NCI-H2107 (cell line): ENCODE measurements around the gene TECPR1.
A peak's percentile ranks its signal among the peaks of the same experiment; 100 is the strongest.

Experiments
- DNase-seq: peaks from one replicate; lab custom pipeline; 2025; lab: John Stamatoyannopoulos, UW

The TECPR1 gene

GRCh38 chr7:98189559-98189958 lies 62.5 kb downstream of the TECPR1 start:
- no peak for DNase-seq

DNA sequence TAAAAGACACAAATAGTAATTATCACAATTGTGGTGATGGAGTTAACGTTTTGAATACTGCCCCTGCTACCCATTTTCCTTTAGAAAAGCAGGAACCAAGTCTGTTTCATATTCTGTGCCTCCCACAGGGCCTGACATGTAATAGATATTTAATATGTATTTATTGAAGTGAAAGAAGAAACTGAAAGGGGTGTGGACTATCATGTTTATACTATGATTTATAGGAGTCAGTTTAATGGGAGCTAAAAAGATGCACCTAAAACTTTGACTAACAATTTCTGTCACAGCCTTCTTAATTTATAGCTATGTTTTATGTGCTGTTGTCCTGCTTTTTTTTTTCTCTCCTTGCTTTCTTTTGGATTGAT lies 64.9 kb downstream of the TECPR1 start:
- no peak for DNase-seq

GRCh38 chr7:98186452-98187137 lies 65.4 kb downstream of the TECPR1 start:
- DNase-seq: no peak

- DNase-seq: no peak
These were observed 66.9 kb downstream of the TECPR1 start for GRCh38 chr7:98185101-98185500.

GRCh38 chr7:98180751-98181150 lies 71.3 kb downstream of the TECPR1 start:
- no peak for DNase-seq

DNA sequence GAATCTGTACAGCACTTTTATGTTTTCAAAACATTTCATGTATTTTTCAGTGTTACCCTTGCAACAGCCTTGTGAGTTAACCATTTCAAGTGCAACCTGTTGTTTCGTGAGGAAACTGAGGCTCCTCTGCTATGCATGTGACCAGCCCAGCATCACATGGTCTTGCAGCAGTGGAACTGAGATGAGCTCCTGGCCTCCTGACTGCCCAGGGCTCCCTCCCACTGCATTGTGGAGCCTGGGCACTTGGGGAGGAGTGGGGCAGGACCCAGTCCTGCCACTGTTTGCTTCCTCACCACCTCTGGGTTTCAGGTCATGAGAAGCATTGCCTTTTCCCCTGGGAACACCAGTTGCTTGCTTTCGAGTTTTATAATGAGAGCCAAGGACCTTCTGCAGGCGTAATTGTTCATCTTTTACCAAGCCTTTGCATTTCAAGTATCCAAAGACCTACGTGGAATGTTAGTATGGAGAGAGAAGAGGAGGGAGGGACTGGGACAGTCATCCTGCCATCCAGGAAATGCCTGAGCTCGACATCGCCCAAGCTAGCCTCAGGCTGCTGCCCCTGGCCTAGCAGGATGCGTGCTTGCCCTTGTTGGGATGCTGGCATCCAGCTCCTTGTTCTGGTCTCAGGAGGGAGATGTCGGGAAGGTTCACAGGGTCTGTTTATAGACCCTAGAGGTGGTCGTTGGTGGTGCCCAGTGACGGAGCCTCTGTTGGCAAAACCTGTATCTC lies 73.1 kb downstream of the TECPR1 start:
- DNase-seq: no peak

DNA sequence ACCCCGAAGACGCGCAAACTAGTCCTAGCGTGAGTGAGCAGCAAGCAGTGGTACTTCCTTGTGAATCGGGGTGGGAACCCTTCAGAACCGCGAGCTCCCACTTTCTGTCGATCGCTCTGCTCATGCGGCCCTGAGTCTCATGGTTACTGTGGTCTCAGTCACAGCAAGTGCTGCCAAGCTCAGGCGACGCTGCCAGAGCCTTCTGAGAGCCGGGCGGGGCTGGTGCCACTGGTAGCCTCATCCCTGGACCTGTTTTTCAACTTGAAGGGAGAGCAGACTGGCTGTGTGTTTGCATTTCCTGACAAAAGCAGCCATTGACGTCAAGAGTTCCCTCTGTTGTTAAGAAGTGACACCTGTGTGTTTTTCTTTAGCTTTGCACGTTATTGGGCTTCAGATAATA lies 73.7 kb downstream of the TECPR1 start:
- DNase-seq: no peak

DNA sequence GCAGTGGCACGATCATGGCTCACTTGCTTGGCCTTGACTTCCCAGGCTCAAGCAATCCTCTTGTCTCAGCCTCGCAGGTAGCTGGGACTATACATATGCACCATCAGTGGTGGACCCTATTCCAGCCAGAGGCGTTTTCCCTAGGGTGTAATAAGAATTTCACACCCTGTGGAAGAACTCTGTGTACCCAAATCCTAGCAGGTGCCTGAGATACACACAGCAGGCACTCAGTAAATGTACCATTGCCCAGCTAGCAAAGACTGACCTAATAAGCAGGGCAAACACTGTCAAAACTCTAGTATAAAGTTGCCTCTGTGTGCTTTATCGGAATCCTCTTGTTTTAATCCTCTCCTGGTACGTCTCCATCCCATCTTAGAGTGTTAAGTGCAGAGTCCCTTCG lies 74.5 kb downstream of the TECPR1 start:
- no peak for DNase-seq

GRCh38 chr7:98175260-98175940 lies 76.6 kb downstream of the TECPR1 start:
- DNase-seq: no peak

GRCh38 chr7:98174334-98175259 lies 77.4 kb downstream of the TECPR1 start:
- DNase-seq: no peak

- DNase-seq: no peak
These were observed 80.6 kb downstream of the TECPR1 start for GRCh38 chr7:98171449-98171848.

- no peak for DNase-seq
These were observed 81.1 kb downstream of the TECPR1 start for GRCh38 chr7:98170966-98171365.

DNA sequence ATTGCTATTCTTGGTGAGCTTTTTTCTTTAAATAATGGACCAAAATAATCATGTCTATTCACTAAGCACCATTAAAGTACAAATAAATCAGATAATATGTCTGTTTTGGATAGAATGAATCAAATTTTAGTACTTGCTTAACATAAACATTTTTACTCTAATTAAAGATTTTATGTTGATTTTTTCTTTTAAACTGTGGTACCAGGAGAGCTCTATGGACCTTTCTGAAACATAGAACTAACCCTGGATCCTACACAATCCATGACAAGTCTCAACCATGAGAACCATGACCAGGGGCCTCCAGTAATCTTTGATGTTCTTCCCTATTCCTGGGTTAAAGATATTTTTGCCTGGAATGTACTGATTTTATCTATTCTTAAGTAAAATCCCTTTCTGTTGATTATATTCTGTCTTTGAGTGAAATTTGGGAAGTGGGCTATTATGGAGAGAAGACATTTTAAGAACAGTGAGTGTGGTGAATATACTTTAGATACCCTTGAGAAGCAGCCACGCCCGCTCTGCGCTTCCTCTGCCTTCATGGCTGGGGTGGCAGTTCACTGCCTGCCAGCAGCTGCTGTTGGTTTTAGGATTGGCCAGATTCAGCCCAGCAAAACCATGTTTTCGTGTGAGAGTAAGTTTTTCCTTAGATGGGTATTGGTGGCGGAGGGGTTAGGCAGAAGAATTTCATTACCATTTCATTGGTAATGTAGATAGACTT lies 83.0 kb downstream of the TECPR1 start:
- no peak for DNase-seq

DNA sequence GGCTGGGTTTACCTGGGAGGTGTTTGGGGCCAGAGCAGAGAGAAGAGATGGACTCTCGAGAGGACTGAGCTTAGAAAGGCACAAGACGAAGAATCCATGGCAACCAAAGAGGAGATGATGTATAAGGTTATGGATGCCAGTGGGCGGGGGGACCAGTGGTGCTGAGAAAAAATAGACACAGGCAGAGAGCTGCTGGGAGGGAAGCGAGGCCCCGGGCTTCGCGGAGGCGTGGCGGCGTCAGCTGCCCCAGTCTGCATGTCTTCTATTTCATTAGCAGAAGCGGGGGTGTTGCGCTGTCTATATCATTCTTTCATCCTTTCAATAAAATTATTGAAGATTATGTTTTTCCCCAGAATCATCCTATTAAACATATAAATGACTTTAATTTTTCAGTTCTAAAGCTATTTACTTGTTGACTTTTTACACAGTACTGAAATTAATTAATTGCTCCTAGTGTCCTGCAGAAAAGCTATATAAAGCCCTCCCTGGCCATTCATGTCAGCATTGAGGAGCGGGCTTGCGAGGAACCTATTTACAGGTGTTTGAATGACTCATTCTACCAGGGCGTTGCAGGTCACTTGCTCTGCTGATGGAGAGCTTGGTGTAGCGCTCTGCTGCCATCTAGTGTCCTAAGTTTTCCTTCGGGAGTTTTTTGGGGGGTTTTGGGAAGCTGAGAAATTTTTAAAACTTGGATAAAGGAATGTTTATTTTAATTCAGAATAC lies 83.7 kb downstream of the TECPR1 start:
- DNase-seq: peak; percentile 79

DNA sequence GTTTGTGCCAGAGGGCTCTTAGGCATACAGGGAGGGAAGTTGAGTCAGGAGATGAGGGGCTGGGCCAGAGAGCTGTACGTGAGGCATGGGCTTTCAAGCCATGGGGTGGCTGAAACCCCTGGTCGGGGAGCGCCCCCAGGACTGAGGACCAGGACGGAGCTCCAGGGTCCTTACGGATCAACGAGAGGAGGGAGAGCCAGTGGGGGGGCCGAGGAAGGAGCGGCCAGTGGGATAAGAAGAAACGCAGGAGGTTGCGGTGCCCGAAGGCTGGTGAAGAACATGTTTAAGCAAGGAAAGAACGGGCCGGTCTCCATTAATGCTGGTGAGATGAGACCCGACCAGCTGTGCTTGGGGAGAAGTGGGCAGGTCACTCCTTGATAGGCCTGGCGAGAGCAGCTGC lies 84.4 kb downstream of the TECPR1 start:
- no peak for DNase-seq

DNA sequence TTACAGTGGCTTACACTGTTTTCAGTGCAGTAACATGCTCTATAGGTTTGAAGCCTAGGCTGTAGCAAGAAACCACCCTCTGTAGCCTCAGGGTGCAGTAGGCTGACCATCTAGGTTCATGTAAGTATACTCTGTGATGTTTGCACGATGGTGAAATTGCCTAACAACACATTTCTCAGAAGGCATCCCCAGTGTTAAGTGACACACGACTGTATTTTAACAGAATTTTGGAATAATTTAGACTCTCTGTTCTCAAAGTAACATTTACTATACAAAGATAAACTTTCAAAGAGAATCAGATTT lies 85.4 kb downstream of the TECPR1 start:
- DNase-seq: no peak

DNA sequence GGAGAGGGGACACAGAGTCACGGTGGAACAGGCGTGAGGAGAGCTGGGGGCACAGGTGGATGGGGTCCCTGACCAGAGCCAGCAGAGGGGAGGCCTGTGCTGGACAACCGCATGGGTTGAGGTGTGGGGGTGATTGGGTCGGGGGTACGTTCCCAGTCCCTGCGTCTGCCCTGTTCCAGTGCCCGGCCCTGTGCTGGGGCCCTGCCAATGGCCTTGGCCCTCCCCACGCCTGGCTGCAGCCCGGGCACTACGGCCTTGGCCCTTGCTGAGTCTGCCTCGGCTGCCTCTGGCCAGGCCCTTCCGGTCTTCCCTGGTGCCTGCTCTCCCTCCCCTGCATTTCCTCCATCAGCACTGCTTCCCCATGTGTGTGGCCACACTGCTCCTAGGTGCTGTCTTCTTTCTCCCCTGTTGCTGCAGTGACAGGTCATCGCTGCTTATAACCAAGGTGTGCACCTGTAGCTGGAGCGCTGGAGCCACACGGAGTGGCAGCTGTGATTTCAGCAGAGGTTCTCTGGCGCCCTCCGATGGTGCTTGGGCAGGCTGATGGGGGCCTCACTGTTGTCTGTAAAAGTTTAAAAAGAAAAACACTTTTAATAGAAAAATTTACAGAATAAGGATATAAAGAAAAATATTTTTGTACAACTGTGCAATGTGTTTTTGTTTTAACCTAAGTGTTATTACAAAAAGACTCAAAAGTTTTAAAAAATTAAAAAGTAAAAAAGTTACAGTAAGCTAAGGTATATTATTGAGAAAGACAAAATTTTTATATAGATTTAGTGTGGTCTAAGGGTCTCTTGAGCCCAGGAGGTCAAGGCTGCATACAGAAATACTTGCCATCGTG lies 86.0 kb downstream of the TECPR1 start:
- peak; percentile 59 for DNase-seq
